ENCODE measurements around the gene CACNB2. TPM values are rescaled to one million over a fixed set of nuclear protein-coding genes. Genes with fewer than 3 reads are reported as not detected.

CACNB2 gene
- total RNA-seq, 1 experiment from 2014 or later = not detected

- no peak for TF ChIP-seq TCF7L2 (IDR thresholded peaks at IDR 0.05; ENCODE audit: low read depth, low read length)
- TF ChIP-seq REST (IDR thresholded peaks at IDR 0.05; ENCODE audit: insufficient read depth in 1 of 2, low read depth in 2 of 2, low read length in 1 of 2) = no peak
- TF ChIP-seq SIN3A (IDR thresholded peaks at IDR 0.05; ENCODE audit: borderline replicate concordance, insufficient read depth, low read depth, low read length) = no peak
- TF ChIP-seq, protein P1, sequence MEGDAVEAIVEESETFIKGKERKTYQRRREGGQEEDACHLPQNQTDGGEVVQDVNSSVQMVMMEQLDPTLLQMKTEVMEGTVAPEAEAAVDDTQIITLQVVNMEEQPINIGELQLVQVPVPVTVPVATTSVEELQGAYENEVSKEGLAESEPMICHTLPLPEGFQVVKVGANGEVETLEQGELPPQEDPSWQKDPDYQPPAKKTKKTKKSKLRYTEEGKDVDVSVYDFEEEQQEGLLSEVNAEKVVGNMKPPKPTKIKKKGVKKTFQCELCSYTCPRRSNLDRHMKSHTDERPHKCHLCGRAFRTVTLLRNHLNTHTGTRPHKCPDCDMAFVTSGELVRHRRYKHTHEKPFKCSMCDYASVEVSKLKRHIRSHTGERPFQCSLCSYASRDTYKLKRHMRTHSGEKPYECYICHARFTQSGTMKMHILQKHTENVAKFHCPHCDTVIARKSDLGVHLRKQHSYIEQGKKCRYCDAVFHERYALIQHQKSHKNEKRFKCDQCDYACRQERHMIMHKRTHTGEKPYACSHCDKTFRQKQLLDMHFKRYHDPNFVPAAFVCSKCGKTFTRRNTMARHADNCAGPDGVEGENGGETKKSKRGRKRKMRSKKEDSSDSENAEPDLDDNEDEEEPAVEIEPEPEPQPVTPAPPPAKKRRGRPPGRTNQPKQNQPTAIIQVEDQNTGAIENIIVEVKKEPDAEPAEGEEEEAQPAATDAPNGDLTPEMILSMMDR (IDR thresholded peaks at IDR 0.05) = no peak
- no peak for TF ChIP-seq POLR2AphosphoS5 (IDR thresholded peaks at IDR 0.05; ENCODE audit: low read depth, low read length)
- Histone ChIP-seq H3K4me3 (ENCODE audit: low read depth in 2 of 2, low read length in 2 of 2) (no peak overlapping the region), H3K4me1 (ENCODE audit: control insufficient read depth, insufficient read depth, low read length) (no peaks in the 10 kb centered on the region), H3K27me3 (ENCODE audit: control insufficient read depth, insufficient read depth, low read length) (no peaks in the 10 kb centered on the region), H3K9me3 (ENCODE audit: control insufficient read depth, insufficient read depth, low read depth, low read length) (no peaks in the 10 kb centered on the region), H3K27ac (ENCODE audit: low read length) (no peak overlapping the region), H3K36me3 (ENCODE audit: control insufficient read depth, insufficient read depth, low read length) (no peaks in the 10 kb centered on the region)
- ChIA-PET POLR2A (interaction anchor here (1.0 kb wide), 1 partner anchor 37 kb away, joined by 3 read pairs; no protein-coding TSS in a partner anchor), CTCF (no interaction called here)
- ATAC-seq (no peak), DNase-seq (ENCODE audit: low read depth, low spot score) (no peak)
- in situ Hi-C loops (cut with HindIII; ENCODE audit: low pct_unique_long_range_greater_than_20kb, low sequenced_read_pairs) = no loop called here
- no TSS peak for BruUV-seq (replicated peaks)
- intact Hi-C loops (cut with micrococcal nuclease; ENCODE audit: unreplicated experiment) = no loop called here
These were observed 357.7 kb downstream of the CACNB2 start for GRCh38 chr10:18497806-18498369.

DNA sequence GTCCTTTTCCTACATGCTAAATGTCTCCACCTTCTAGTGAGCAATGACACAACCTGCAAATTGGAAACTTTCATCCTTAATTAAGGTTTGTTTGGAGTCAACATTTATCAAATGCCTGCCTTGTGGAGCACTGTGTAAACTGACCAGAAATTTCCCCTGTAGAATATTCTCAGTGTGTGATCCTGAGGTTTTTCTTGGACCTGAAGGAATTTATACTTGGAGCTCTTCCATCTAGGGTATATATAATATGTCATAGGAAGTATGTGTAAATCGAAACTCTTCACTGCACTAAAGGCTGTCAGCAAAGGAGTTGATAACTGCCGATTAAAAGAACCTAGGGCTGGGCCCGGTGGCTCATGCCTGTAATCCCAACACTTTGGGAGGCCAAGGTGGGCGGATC, 358.8 kb downstream of the CACNB2 start:
- ATAC-seq (no peak), DNase-seq (ENCODE audit: low read depth, low spot score) (no peak)
- Histone ChIP-seq H3K27ac (ENCODE audit: low read length) (no peak overlapping the region), H3K36me3 (ENCODE audit: control insufficient read depth, insufficient read depth, low read length) (no peaks in the 10 kb centered on the region), H3K27me3 (ENCODE audit: control insufficient read depth, insufficient read depth, low read length) (no peaks in the 10 kb centered on the region), H3K4me1 (ENCODE audit: control insufficient read depth, insufficient read depth, low read length) (no peaks in the 10 kb centered on the region), H3K4me3 (ENCODE audit: low read depth in 2 of 2, low read length in 2 of 2) (no peak overlapping the region), H3K9me3 (ENCODE audit: control insufficient read depth, insufficient read depth, low read depth, low read length) (no peaks in the 10 kb centered on the region)
- intact Hi-C loops (cut with micrococcal nuclease; ENCODE audit: unreplicated experiment) = no loop called here
- ChIA-PET CTCF (no interaction called here), POLR2A (interaction anchor here (1.0 kb wide), 1 partner anchor 38 kb away, joined by 3 read pairs; no protein-coding TSS in a partner anchor)
- no TSS peak for BruUV-seq (replicated peaks)
- TF ChIP-seq TCF7L2 (IDR thresholded peaks at IDR 0.05; ENCODE audit: low read depth, low read length) (no peak), REST (IDR thresholded peaks at IDR 0.05; ENCODE audit: insufficient read depth in 1 of 2, low read depth in 2 of 2, low read length in 1 of 2) (no peak), SIN3A (IDR thresholded peaks at IDR 0.05; ENCODE audit: borderline replicate concordance, insufficient read depth, low read depth, low read length) (no peak), POLR2AphosphoS5 (IDR thresholded peaks at IDR 0.05; ENCODE audit: low read depth, low read length) (no peak)
- TF ChIP-seq, protein P1 (IDR thresholded peaks at IDR 0.05) = no peak
- in situ Hi-C loops (cut with HindIII; ENCODE audit: low pct_unique_long_range_greater_than_20kb, low sequenced_read_pairs) = no loop called here

Measured in Panc1 (cell line).